Skeletal muscle cell (primary cell): ENCODE data around the gene UCP2.

Experiments used
- DNase-seq: peaks from one replicate; pipeline ENCODE4 v3.0.0-alpha.2; 2010; ENCODE audit warnings: low read depth
- H3K4me3 ChIP-seq: 2 replicates; pipeline ENCODE4 v1.5.1; 2011; ENCODE audit warnings: low read depth, mild to moderate bottlenecking, control low read depth, low read length, moderate library complexity

The UCP2 gene

GRCh38 chr11:73982595-73982989 lies at the start of gene UCP2:
Gene UCP2, minus strand, starts transcription at chr11:73982843. Its CDS starts 4,465 bp downstream, at chr11:73978378.
- peak; percentile 16 for DNase-seq
- H3K4me3 ChIP-seq, result peak within 1 kb of the TSS; percentile 70

GRCh38 chr11:74030723-74031676 lies 48.4 kb upstream of the UCP2 start:
- no peak overlapping the region for H3K4me3 ChIP-seq
- DNase-seq, result no peak

GRCh38 chr11:74025467-74026166 lies 43.0 kb upstream of the UCP2 start:
- DNase-seq, result no peak
- no peak overlapping the region for H3K4me3 ChIP-seq

- no peak overlapping the region for H3K4me3 ChIP-seq
- peak; percentile 81 for DNase-seq
Observed at GRCh38 chr11:74024261-74025029, 41.8 kb upstream of the UCP2 start.

GRCh38 chr11:74023276-74023675 lies 40.6 kb upstream of the UCP2 start:
- no peak for DNase-seq
- H3K4me3 ChIP-seq, result no peak overlapping the region

- no peak overlapping the region for H3K4me3 ChIP-seq
- no peak for DNase-seq
Observed at GRCh38 chr11:74022546-74022945, 39.9 kb upstream of the UCP2 start.

- H3K4me3 ChIP-seq, result no peak overlapping the region
- DNase-seq, result no peak
Observed at GRCh38 chr11:74021998-74022397, 39.4 kb upstream of the UCP2 start.

- no peak overlapping the region for H3K4me3 ChIP-seq
- DNase-seq, result no peak
Observed at GRCh38 chr11:74020539-74020938, 37.9 kb upstream of the UCP2 start.

- DNase-seq, result peak; percentile 33
- H3K4me3 ChIP-seq, result no peak overlapping the region
Observed at GRCh38 chr11:74019860-74020259, 37.2 kb upstream of the UCP2 start.

GRCh38 chr11:74019104-74019738 lies 36.6 kb upstream of the UCP2 start:
- no peak for DNase-seq
- no peak overlapping the region for H3K4me3 ChIP-seq

- peak; percentile 86 for DNase-seq
Observed at GRCh38 chr11:74018331-74019005, 35.8 kb upstream of the UCP2 start.

GRCh38 chr11:74017631-74018030 lies 35.0 kb upstream of the UCP2 start:
- DNase-seq, result no peak

More at GRCh38 chr11:74018331-74019005, 35.8 kb upstream of the UCP2 start:
- H3K4me3 ChIP-seq, result no peak overlapping the region

GRCh38 chr11:74015919-74016684 lies 33.5 kb upstream of the UCP2 start:
- DNase-seq, result no peak
- H3K4me3 ChIP-seq, result no peak overlapping the region

More at GRCh38 chr11:74017631-74018030, 35.0 kb upstream of the UCP2 start:
- no peak overlapping the region for H3K4me3 ChIP-seq

- no peak overlapping the region for H3K4me3 ChIP-seq
- DNase-seq, result no peak
Observed at GRCh38 chr11:74014880-74015279, 32.2 kb upstream of the UCP2 start.

GRCh38 chr11:74013141-74013540 lies 30.5 kb upstream of the UCP2 start:
- no peak overlapping the region for H3K4me3 ChIP-seq
- DNase-seq, result no peak

- H3K4me3 ChIP-seq, result no peak overlapping the region
Observed at GRCh38 chr11:74012074-74012809, 29.6 kb upstream of the UCP2 start.

GRCh38 chr11:74011360-74012073 lies 28.9 kb upstream of the UCP2 start:
- no peak overlapping the region for H3K4me3 ChIP-seq
- DNase-seq, result peak; percentile 39

More at GRCh38 chr11:74012074-74012809, 29.6 kb upstream of the UCP2 start:
- no peak for DNase-seq
